GM03348 (cell line): Measurements from ENCODE around the gene SEMA4F.

Source experiments
- DNase-seq: peaks from one replicate; pipeline ENCODE4 v3.0.0; 2012; ENCODE audit warnings: low spot score

SEMA4F gene

GRCh38 chr2:74659462-74659861, 5.4 kb downstream of the SEMA4F start:
- no peak for DNase-seq

DNA sequence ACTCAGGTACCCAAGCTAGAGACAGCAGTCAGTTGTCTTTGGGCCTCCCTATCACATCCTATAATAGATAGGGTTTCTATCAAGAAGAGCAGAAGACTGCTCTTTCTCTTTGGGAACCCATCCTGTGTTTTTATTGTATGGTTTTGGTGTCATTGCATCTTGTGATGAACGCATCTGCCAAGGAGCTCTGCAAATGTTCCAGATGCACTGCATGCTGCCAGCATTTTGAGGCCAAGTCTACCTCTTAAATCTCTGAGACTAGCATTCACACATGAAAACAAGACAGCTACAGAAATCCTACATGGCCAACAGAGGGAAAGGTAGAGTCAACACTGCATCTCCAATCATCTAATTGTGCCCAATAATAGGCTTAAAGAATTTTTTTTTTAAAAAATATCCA, 14.0 kb downstream of the SEMA4F start:
- DNase-seq: no peak

DNA sequence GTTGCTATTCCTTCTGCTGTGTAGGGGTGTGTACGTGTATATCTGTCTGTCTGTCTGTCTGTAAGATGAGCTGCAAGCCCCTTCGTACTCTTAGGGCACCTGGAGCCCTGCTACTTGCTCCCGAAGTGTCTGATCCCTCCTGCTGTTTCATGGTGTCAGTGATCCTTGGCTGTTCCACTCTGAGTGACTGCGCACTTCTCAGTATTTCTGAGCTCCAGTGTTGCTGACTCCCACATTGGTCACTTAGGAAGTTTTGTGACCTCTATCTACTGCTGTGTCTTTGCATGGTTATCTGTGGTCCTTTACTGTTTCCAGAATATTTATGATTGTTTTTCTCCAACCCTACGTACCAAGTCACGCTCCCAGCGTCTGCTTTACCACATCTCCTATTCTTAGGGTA, 16.2 kb downstream of the SEMA4F start:
- no peak for DNase-seq

DNA sequence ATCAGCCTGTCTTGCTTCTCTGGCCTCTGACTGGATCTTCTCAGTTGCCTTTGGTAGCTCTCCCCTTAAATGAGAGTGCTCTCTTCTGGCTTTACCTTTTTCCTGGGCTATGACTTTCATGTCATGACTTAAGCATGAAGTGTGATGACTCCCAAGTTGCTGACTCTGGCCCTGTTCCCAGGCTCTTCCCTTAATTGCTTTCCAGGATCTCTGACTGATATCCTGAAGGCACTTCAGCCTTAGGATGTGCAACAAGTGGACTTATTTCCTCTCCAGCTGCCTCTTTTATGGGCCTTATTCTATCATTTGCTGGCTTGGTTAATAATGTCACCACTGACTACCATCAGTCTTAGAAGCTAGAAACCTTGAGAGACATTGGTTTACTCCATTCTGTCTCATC, 17.4 kb downstream of the SEMA4F start:
- peak; percentile 52 for DNase-seq

DNA sequence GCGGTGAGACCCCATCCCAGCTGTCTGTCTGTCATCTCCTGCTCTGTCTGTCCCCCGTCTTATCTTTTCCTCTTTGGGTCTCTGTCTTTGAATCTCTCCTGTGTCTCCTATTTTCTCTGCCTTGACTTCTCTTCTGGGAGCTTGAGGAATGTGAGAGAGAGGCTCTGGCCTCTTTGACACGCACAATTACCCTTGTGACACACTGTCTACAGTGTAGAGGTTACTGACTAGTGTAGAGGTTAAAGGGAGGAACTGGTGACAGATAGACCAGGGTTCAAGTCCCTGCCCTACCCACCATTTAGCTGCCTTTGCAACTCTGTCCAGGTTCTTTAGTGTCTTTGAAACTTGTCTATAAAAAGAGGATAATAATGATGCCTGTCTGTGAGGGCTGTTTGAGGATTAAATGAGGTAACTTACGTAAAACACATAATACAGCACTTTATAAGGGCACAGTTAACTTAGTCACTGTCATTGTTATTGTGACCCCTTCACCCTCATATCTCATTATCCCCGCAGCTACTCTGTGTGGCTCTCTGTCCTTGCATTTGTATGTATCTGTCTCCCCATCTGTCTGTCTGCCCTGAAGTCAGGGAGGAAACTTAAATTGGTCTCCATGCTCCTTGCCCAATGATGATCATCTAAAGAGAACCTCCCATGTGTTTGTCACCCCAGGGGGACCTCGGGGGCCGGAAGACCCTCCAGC, 19.9 kb downstream of the SEMA4F start:
- DNase-seq: no peak

DNA sequence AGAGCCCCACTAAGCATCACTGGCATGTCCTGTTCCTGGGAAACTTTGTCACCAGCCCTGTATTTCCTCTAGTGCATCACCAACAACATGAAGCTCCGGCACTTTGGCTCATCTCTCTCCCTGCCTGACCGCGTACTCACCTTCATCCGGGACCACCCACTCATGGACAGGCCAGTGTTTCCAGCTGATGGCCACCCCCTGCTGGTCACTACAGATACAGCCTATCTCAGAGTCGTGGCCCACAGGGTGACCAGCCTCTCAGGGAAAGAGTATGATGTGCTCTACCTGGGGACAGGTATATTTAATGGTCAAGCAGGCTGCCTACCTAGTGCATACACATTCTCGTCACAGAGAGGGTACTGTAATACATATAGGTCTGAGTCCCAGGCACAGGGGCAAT, 21.0 kb downstream of the SEMA4F start:
- DNase-seq: no peak

DNA sequence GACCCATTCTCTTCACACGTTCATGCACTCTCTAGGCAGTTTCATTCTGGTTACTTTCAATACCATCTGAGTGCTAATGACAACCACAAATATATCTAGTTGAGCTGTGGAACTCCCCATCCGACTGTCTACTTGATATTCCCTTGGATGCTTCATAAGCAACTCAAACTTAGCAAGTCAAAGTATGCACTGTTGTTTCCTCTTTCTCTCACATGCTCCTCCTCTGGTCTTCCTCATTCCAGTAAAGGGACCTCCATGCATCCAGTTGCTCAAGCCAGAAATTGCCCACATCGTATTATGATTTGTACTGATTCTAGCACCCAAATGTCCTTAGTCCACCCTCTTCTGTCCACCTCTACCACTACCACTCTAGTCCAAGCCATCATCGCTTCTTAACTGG, 22.3 kb downstream of the SEMA4F start:
- DNase-seq: no peak

- DNase-seq: no peak
Measured at GRCh38 chr2:74679615-74680014, 25.6 kb downstream of the SEMA4F start.

DNA sequence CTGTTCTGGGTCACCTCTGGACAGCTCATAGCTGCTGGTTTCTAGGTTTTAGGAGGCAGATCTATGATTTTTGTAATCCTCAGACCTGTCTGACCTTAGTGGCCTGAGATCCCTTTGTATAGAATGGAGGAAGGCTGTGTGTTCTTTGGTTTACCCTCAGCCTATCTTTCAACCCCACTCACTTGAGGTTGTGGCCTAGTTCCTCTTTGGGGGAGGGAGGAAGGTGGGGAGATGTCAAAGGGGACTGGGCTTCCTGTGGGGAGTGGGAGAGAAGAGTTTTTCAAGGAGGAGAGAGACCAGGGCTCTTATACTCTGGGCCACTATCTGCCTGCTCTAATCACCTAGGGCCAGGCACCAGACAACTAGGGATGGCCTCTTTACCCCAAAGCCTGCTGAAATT, 28.5 kb downstream of the SEMA4F start:
- no peak for DNase-seq

GRCh38 chr2:74685408-74685807, 31.4 kb downstream of the SEMA4F start:
- DNase-seq: no peak

GRCh38 chr2:74688881-74689280, 34.8 kb downstream of the SEMA4F start:
- DNase-seq: no peak

DNA sequence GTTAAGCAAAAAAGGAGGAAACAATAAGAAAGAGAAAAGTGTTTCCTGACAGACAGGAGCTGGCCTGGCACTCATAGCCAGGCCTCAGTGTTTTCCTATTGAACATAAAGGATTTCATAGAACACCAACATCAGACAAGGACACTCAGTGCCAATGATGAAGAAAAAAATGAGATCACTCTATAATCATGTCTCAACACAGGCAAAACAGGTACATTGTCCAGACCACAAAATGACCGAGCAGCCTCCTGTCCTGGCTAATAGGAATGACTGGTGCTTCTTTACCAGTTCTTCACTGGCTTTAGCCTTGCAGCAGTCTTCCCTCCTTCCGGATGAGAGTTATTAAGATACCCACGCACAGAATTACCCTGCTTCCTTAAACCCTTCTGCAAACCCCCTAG, 35.6 kb downstream of the SEMA4F start:
- no peak for DNase-seq

- peak; percentile 80 for DNase-seq
Measured at GRCh38 chr2:74690571-74690970, 36.5 kb downstream of the SEMA4F start.

GRCh38 chr2:74691929-74692328, 37.9 kb downstream of the SEMA4F start:
- no peak for DNase-seq

DNA sequence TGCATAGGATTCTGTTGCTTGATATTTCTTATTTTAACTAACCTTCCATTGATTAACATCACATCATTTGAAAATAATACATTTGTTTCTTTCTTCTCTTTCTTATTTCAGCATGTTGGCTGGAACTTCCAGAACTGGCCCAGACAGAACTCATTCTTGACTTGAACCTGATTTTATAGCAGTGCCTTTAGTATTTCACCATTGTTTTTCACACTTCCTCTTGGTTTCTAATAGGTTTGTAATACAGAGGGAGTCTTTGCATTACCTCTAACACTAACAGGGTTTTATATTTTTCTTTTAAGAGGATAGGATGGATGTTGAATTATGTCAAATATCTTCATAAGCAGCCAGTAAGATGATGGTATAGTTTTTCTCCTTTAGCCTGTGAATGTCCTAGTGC, 39.2 kb downstream of the SEMA4F start:
- no peak for DNase-seq

DNA sequence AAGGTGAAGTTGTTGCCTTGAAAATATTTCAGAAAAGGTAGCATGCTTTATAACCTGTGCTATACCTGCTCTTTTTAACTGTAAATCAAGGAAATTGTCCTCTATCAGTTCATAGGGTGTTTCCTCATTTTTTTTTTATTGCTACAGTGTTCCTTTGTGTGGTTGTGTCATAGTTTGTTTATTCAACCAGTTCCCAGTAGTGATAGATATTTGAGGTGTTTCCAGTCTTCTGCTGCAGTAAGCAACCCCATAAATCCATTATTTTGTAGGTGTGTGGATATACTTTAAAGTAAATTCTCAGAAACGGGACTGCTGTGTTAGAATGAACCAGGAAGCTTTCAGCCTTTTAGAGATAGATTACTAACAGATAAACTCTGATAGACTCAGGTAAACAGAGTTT, 39.6 kb downstream of the SEMA4F start:
- no peak for DNase-seq

GRCh38 chr2:74694281-74694680, 40.2 kb downstream of the SEMA4F start:
- DNase-seq: no peak

DNA sequence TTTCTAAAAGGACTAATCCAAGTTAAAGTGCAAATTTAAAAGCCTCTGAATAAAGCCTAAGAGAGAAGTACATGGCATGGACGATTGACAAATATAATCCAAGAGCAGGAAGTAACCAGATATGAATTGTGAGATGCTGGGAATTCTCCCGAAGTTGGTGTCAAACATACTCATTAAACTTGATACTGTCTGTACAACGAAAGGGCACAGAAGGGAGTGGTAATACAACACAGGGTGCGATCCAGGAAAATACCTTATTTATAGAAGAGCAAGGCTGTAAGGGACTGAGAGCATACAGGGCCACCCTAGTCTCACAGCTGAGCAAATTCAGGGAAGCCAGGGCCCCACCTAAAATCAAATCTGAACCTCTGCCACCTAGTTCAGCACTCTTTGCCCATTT, 41.6 kb downstream of the SEMA4F start:
- DNase-seq: no peak

DNA sequence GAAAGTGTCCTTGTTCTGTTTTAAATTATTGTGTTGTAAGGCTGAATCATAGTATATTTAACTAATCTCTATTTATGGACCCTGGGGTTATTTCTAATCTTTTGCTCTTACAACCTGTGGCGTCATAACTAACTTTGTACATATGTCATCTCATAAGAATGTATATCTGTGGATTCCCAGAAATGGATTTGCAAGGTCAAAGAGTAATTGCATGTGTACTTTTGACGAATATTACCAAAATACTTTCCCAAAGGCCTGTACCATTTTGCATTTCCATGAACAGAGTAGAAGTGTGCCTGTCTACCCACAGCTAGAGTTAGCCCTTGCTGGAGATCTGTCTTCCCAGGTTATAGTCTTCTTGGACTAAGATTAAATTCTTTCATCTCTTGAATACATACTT, 42.8 kb downstream of the SEMA4F start:
- DNase-seq: no peak

GRCh38 chr2:74700643-74701372, 46.8 kb downstream of the SEMA4F start:
- no peak for DNase-seq

- DNase-seq: no peak
Measured at GRCh38 chr2:74702001-74702715, 48.1 kb downstream of the SEMA4F start.

DNA sequence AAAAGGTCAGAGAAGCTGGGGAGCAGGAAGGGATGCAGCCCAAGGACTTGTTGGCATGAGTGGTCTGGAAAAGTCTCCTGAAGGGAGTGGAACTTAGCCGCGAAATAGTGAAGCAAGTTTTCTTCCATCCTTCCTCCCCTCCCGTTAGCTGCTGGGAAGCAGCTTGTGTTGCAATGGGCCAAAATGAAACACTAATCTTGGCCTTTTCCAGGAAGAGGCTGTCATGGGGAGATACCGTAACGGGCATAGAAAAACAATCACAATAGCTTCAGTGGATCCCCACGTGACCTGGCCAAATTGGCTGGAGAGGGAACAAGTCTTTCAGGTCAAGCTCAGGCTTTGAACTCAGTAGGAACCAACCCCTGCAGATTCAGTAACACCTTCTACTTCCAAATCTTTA, 49.3 kb downstream of the SEMA4F start:
- no peak for DNase-seq

DNA sequence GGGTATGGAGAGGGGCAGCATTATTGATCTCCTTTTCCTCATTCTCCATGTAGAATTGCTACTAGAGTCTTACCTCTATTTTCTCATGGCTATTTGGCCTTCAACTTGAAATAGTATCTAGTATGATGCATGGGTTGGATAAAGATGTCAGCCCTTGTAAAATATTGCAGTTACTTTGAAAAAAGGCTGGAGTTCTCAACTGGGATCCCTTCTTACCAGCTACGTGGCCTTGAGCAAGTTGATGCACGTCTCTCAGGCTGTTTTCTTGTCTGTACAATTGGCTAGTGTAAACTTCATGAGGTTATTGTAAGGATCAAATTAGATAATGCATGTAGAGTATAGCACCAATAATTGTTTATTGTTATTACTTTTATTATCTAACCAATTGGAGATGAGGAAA, 50.2 kb downstream of the SEMA4F start:
- no peak for DNase-seq
